A549 (cell line): ENCODE results near the gene SUMO3. TPM values are rescaled to one million over a fixed set of nuclear protein-coding genes. Genes with fewer than 3 reads are reported as not detected.

Experiments used
- ATAC-seq, 2 experiments: fragments of 200-7000 bp in 1 of 2; fragments of >200 bp in 1 of 2; cut with Nextera tagmentation in 1 of 2; cut with Tn5 transposase in 1 of 2; 3 replicates each; pipeline versions ENCODE4 v1.8.0 to v1.9.1; 2018 to 2020; ENCODE audit warnings: mild to moderate bottlenecking in 1 of 2, moderate library complexity in 1 of 2
- CTCF ChIA-PET: fragments of 300-600 bp; sonication (Branson Sonifier 250); formaldehyde crosslinking; extraction: SDS; loops from one replicate; lab custom pipeline; 2021; ENCODE audit warnings: antibody characterized with exemption, inconsistent platforms; lab: Yijun Ruan, JAX
- POLR2A ChIA-PET: fragments of 350-600 bp; formaldehyde crosslinking; extraction: SDS; loops from one replicate; lab custom pipeline; 2021; ENCODE audit warnings: antibody characterized with exemption, inconsistent platforms; lab: Yijun Ruan, JAX
- DNase-seq, 2 experiments: peaks; one replicate each; pipeline versions ENCODE4 v3.0.0 to v3.0.0-alpha.2; 2011 to 2016; ENCODE audit warnings: low read depth in 1 of 2, low spot score in 1 of 2
- FAIRE-seq: peaks from 2 replicates; lab custom pipeline; 2011; peaks lifted over from hg19 to GRCh38; lab: Jason Lieb, UNC
- H3K27ac ChIP-seq, 2 experiments: fragments of >200 bp; sonication (Bioruptor Twin); formaldehyde crosslinking; 3 replicates each; pipeline ENCODE4 v1.5.1; 2016 to 2017
- H3K4me1 ChIP-seq: fragments of >200 bp; sonication (Bioruptor Twin); formaldehyde crosslinking; 3 replicates; pipeline ENCODE4 v1.6.1; 2016
- H3K4me2 ChIP-seq: fragments of >200 bp; sonication (Bioruptor Twin); formaldehyde crosslinking; 3 replicates; pipeline ENCODE4 v1.6.1; 2016
- H3K4me3 ChIP-seq: fragments of >200 bp; sonication (Bioruptor Twin); formaldehyde crosslinking; 3 replicates; pipeline ENCODE4 v1.5.1; 2016
- H3K9me3 ChIP-seq: fragments of >200 bp; sonication (Bioruptor Twin); formaldehyde crosslinking; 3 replicates; pipeline ENCODE4 v1.6.1; 2016
- CBX2 ChIP-seq: fragments of 200-600 bp; sonication (generic); IDR thresholded peaks from 2 replicates; pipeline ENCODE4 v1.6.1; 2016; ENCODE audit warnings: low read depth, mild to moderate bottlenecking, borderline replicate concordance
- CEBPB ChIP-seq, 2 experiments: fragments of >200 bp in 1 of 2; sonication (Bioruptor Twin) in 1 of 2; formaldehyde crosslinking in 1 of 2; IDR thresholded peaks; 2 replicates each; pipeline ENCODE4 v1.6.1; 2012 to 2016
- CHD2 ChIP-seq: fragments of 150-350 bp; IDR thresholded peaks from 2 replicates; pipeline ENCODE4 v1.6.1; 2014; ENCODE audit warnings: low read length; ENCODE audit not compliant: partially characterized antibody
- CHD4 ChIP-seq: fragments of 200-600 bp; sonication (generic); IDR thresholded peaks from 2 replicates; pipeline ENCODE4 v1.6.1; 2016; ENCODE audit warnings: antibody characterized with exemption, mild to moderate bottlenecking, borderline replicate concordance
- EHMT2 ChIP-seq: fragments of 200-600 bp; sonication (generic); IDR thresholded peaks from 2 replicates; pipeline ENCODE4 v1.6.1; 2016; ENCODE audit warnings: antibody characterized with exemption, low read depth, mild to moderate bottlenecking, moderate library complexity
- EP300 ChIP-seq, 2 experiments: fragments of >200 bp; sonication (Bioruptor Twin); formaldehyde crosslinking; IDR thresholded peaks; 2 replicates in 1 of 2; 3 replicates in 1 of 2; pipeline ENCODE4 v1.6.1; 2016 to 2017
- FOXS1 ChIP-seq: fragments of 250-450 bp; sonication (Bioruptor Pico); IDR thresholded peaks from 2 replicates; pipeline ENCODE4 v1.5.0; 2020; ENCODE audit warnings: mild to moderate bottlenecking, moderate library complexity
- JUN ChIP-seq, 2 experiments: fragments of >200 bp; sonication (Bioruptor Twin); formaldehyde crosslinking; IDR thresholded peaks; 2 replicates in 1 of 2; 3 replicates in 1 of 2; pipeline ENCODE4 v1.6.1; 2016 to 2017
- KDM5A ChIP-seq: fragments of 200-600 bp; sonication (generic); IDR thresholded peaks from 2 replicates; pipeline ENCODE4 v1.6.1; 2016; ENCODE audit warnings: antibody characterized with exemption, mild to moderate bottlenecking
- MAFK ChIP-seq: fragments of 450-650 bp; IDR thresholded peaks from 2 replicates; pipeline ENCODE4 v1.6.1; 2014; ENCODE audit not compliant: partially characterized antibody
- PHF8 ChIP-seq: fragments of 200-600 bp; sonication (generic); IDR thresholded peaks from 2 replicates; pipeline ENCODE4 v1.6.1; 2016; ENCODE audit warnings: low read depth, mild to moderate bottlenecking, antibody characterized with exemption, moderate library complexity, borderline replicate concordance
- RARB ChIP-seq: fragments of 250-450 bp; sonication (Bioruptor Pico); IDR thresholded peaks from 2 replicates; pipeline ENCODE4 v1.8.0; 2021; ENCODE audit warnings: mild to moderate bottlenecking, moderate library complexity
- RCOR1 ChIP-seq: fragments of 150-350 bp; IDR thresholded peaks from 2 replicates; pipeline ENCODE4 v1.6.1; 2014; ENCODE audit warnings: antibody characterized with exemption, low read length, low read depth
- ZNF302 ChIP-seq: fragments of 250-450 bp; sonication (Bioruptor Pico); IDR thresholded peaks from 2 replicates; pipeline ENCODE4 v1.9.0; 2021; ENCODE audit warnings: inconsistent platforms, mild to moderate bottlenecking, moderate library complexity
- WGBS: methylation state at CpG from one replicate; pipeline ENCODE4 v1.1.6; 2017; ENCODE audit errors: missing lambda C conversion rate; 5-methylcytosine and 5-hydroxymethylcytosine counted together
- polyA plus RNA-seq, 4 experiments: library from polyadenylated mRNA; depleted of rRNA in 3 of 4; stranded (reverse); fragments of >200 nt; fragmentation: RNase III in 1 of 4; extraction: RNeasy Plus Mini Kit Qiagen cat#74134 plus additional on column Dnase treatment in 1 of 4; gene quantifications; 2 replicates in 3 of 4; 3 replicates in 1 of 4; pipeline ENCODE4 v1.2.3, GENCODE V29; 2011 to 2017
- TF ChIP-seq, protein P1 (sequence below): fragments of 450-650 bp; IDR thresholded peaks from 2 replicates; pipeline ENCODE4 v1.6.1; 2014; ENCODE audit warnings: antibody characterized with exemption
- TF ChIP-seq, protein P2 (sequence below): IDR thresholded peaks from 2 replicates; pipeline ENCODE4 v1.6.1; 2012
- TF ChIP-seq, protein P3 (sequence below): fragments of 200-600 bp; sonication (generic); IDR thresholded peaks from 2 replicates; pipeline ENCODE4 v1.6.1; 2016; ENCODE audit warnings: antibody characterized with exemption, mild to moderate bottlenecking, moderate library complexity
- TF ChIP-seq, protein P4 (sequence below): IDR thresholded peaks from 2 replicates; pipeline ENCODE4 v1.6.1; 2012; ENCODE audit warnings: low read depth, borderline replicate concordance
- TF ChIP-seq, protein P5 (sequence below): fragments of 250-450 bp; sonication (Bioruptor Pico); IDR thresholded peaks from 2 replicates; pipeline ENCODE4 v1.5.0; 2021; ENCODE audit warnings: mild to moderate bottlenecking, moderate library complexity, borderline replicate concordance
- TF ChIP-seq, protein P6 (sequence below): fragments of >200 bp; sonication (Bioruptor Twin); formaldehyde crosslinking; IDR thresholded peaks from 3 replicates; pipeline ENCODE4 v1.6.1; 2016

Gene SUMO3
- polyA plus RNA-seq, 2 of the 4 experiments (the other 2 are of a cell fraction), result 78.4 to 110 TPM

DNA sequence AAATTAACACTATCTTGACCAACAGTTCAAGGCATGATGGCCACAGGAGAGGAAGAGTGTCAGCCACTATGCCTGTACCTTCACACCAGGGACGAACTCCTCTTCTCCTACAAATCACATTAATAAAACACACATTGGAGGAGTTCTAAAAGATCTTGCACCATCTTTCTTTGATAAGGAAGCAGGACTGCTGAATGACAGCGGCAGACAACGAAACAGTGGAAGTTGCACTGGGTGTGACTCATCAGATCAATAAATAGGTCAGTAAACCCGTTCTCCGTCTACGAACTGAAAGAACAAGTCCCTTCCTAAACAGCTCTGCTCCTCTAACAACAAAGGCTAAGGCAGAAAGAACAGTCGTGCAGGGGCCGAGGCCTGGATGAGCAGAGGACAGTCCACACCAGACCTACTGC is 39.4 kb downstream of the SUMO3 start:
- no peak for ATAC-seq
- no peak for DNase-seq
- H3K9me3 ChIP-seq, result no peaks in the 10 kb centered on the region
- no peak overlapping the region for H3K27ac ChIP-seq
- H3K4me3 ChIP-seq, result no peak overlapping the region
- CTCF ChIA-PET, result no interaction called here
- no peak overlapping the region for H3K4me2 ChIP-seq
- POLR2A ChIA-PET, result no interaction called here
- no peaks in the 10 kb centered on the region for H3K4me1 ChIP-seq
- FAIRE-seq, result no peak
- 94% methylated on average over 8 of the region's 8 CpGs for WGBS
- TF ChIP-seq CHD4, result no peak
- TF ChIP-seq, protein P1, sequence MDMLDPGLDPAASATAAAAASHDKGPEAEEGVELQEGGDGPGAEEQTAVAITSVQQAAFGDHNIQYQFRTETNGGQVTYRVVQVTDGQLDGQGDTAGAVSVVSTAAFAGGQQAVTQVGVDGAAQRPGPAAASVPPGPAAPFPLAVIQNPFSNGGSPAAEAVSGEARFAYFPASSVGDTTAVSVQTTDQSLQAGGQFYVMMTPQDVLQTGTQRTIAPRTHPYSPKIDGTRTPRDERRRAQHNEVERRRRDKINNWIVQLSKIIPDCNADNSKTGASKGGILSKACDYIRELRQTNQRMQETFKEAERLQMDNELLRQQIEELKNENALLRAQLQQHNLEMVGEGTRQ, result no peak
- TF ChIP-seq, protein P2, sequence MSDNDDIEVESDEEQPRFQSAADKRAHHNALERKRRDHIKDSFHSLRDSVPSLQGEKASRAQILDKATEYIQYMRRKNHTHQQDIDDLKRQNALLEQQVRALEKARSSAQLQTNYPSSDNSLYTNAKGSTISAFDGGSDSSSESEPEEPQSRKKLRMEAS, result no peak
- TF ChIP-seq, protein P3, sequence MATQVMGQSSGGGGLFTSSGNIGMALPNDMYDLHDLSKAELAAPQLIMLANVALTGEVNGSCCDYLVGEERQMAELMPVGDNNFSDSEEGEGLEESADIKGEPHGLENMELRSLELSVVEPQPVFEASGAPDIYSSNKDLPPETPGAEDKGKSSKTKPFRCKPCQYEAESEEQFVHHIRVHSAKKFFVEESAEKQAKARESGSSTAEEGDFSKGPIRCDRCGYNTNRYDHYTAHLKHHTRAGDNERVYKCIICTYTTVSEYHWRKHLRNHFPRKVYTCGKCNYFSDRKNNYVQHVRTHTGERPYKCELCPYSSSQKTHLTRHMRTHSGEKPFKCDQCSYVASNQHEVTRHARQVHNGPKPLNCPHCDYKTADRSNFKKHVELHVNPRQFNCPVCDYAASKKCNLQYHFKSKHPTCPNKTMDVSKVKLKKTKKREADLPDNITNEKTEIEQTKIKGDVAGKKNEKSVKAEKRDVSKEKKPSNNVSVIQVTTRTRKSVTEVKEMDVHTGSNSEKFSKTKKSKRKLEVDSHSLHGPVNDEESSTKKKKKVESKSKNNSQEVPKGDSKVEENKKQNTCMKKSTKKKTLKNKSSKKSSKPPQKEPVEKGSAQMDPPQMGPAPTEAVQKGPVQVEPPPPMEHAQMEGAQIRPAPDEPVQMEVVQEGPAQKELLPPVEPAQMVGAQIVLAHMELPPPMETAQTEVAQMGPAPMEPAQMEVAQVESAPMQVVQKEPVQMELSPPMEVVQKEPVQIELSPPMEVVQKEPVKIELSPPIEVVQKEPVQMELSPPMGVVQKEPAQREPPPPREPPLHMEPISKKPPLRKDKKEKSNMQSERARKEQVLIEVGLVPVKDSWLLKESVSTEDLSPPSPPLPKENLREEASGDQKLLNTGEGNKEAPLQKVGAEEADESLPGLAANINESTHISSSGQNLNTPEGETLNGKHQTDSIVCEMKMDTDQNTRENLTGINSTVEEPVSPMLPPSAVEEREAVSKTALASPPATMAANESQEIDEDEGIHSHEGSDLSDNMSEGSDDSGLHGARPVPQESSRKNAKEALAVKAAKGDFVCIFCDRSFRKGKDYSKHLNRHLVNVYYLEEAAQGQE, result no peak
- TF ChIP-seq, protein P4, sequence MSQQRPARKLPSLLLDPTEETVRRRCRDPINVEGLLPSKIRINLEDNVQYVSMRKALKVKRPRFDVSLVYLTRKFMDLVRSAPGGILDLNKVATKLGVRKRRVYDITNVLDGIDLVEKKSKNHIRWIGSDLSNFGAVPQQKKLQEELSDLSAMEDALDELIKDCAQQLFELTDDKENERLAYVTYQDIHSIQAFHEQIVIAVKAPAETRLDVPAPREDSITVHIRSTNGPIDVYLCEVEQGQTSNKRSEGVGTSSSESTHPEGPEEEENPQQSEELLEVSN, result no peak
- no peak for TF ChIP-seq RARB (CRISPR knock-in tag)
- no peak for TF ChIP-seq KDM5A
- no peak for TF ChIP-seq ZNF302
- no peak for TF ChIP-seq PHF8
- no peak for TF ChIP-seq EP300 (IDR thresholded peaks at IDR 0.05)
- TF ChIP-seq EHMT2, result no peak

DNA sequence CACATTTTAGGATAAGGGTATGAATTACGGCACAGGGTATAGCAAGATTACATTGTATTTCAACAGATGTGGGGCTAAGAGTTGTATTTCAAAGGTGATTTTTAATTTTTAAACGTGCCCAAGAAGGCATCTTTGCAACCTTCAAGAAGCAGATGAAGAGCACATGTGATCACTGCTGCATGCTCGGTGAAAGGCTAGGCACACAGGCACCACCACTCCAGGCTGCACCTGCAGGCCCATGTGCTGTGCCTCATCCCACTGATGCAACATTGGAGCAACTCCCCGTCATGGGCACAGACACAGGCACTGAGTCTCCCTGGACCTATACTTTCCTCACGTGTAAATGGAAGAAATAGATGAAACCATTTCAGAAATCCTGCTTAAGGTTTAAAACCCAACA is 39.8 kb downstream of the SUMO3 start:
- no peak overlapping the region for H3K4me3 ChIP-seq
- ChIA-PET POLR2A (no interaction called here), CTCF (no interaction called here)
- H3K4me2 ChIP-seq, result no peak overlapping the region
- 88% methylated on average over 5 of the region's 5 CpGs for WGBS
- no peaks in the 10 kb centered on the region for H3K4me1 ChIP-seq
- ATAC-seq (no peak), DNase-seq (no peak), FAIRE-seq (no peak)
- H3K27ac ChIP-seq, result no peak overlapping the region
- H3K9me3 ChIP-seq, result no peaks in the 10 kb centered on the region
- TF ChIP-seq CEBPB (IDR thresholded peaks at IDR 0.05), result no peak
- TF ChIP-seq JUN (IDR thresholded peaks at IDR 0.05), result no peak
- TF ChIP-seq, protein P5, sequence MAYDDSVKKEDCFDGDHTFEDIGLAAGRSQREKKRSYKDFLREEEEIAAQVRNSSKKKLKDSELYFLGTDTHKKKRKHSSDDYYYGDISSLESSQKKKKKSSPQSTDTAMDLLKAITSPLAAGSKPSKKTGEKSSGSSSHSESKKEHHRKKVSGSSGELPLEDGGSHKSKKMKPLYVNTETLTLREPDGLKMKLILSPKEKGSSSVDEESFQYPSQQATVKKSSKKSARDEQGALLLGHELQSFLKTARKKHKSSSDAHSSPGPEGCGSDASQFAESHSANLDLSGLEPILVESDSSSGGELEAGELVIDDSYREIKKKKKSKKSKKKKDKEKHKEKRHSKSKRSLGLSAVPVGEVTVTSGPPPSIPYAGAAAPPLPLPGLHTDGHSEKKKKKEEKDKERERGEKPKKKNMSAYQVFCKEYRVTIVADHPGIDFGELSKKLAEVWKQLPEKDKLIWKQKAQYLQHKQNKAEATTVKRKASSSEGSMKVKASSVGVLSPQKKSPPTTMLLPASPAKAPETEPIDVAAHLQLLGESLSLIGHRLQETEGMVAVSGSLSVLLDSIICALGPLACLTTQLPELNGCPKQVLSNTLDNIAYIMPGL, result no peak
- no peak for TF ChIP-seq MAFK
- no peak for TF ChIP-seq RCOR1

DNA sequence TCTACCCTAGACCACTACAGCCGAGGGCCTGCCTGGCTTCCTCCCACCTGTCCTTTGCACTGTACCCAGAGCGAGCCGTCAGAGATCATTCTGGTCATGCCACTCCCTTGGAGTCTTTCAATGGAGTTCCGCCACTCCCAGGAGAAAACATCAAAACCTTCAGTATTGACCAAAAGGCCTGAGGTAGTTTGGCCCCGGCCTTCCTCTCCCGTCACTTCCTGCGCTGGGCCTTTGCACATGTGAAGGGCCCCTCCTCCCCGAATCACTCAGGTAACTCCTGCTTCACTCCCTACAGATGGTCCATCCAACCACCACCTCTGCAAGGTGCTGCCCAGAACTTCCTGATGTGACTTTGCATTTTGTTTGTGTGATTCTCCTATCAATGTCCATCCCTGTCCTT is 42.9 kb downstream of the SUMO3 start:
- POLR2A ChIA-PET, result no interaction called here
- Histone ChIP-seq H3K9me3 (no peaks in the 10 kb centered on the region), H3K27ac (no peak overlapping the region), H3K4me3 (no peak overlapping the region), H3K4me1 (no peaks in the 10 kb centered on the region), H3K4me2 (no peak overlapping the region)
- FAIRE-seq (no peak), DNase-seq (no peak), ATAC-seq (no peak)
- TF ChIP-seq FOXS1 (CRISPR knock-in tag) (no peak), CBX2 (no peak), RARB (CRISPR knock-in tag) (no peak), CHD2 (no peak)
- TF ChIP-seq, protein P6, sequence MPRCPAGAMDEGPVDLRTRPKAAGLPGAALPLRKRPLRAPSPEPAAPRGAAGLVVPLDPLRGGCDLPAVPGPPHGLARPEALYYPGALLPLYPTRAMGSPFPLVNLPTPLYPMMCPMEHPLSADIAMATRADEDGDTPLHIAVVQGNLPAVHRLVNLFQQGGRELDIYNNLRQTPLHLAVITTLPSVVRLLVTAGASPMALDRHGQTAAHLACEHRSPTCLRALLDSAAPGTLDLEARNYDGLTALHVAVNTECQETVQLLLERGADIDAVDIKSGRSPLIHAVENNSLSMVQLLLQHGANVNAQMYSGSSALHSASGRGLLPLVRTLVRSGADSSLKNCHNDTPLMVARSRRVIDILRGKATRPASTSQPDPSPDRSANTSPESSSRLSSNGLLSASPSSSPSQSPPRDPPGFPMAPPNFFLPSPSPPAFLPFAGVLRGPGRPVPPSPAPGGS, result no peak
- 93% methylated on average over 5 of the region's 8 CpGs for WGBS
- CTCF ChIA-PET, result interaction anchor here (1.5 to 1.6 kb wide), 2 partner anchors 18 to 26 kb away, joined by 3 to 4 read pairs; no protein-coding TSS in a partner anchor
